ENCODE measurements around the gene TEP1.
"Not testable (repeated sequence)": the region's sequence is repeated elsewhere in the genome, so short reads cannot be mapped to it uniquely, and the experiment has no call there.

GRCh38 chr14:20341032-20341431 is 72.3 kb downstream of the TEP1 start:
- TF ChIP-seq CTCF, POLR2A (IDR thresholded peaks at IDR 0.05): not testable (repeated sequence)

Data from lower leg skin (tissue), 3 donors.